Fibroblast of villous mesenchyme (primary cell): Measurements from ENCODE around the gene CHN1. TPM values are rescaled to one million over a fixed set of nuclear protein-coding genes. Genes with fewer than 3 reads are reported as not detected.
A peak's percentile ranks its signal among the peaks of the same experiment; 100 is the strongest.

Experiments used
- DNase-seq: peaks from one replicate; pipeline ENCODE4 v3.0.0-alpha.2; 2010; ENCODE audit warnings: low read depth
- H3K4me3 ChIP-seq: 2 replicates; pipeline ENCODE4 v1.5.1; 2011; ENCODE audit warnings: low read depth, mild to moderate bottlenecking, low read length
- total RNA-seq: library from RNA; depleted of rRNA; stranded (reverse); fragments of >200 nt; gene quantifications from 2 replicates; pipeline ENCODE4 v1.2.3, GENCODE V29; 2012
- TF ChIP-seq, protein P1 (sequence below): IDR thresholded peaks from 2 replicates; pipeline ENCODE4 v1.5.1; 2012; ENCODE audit warnings: low read depth, mild to moderate bottlenecking, low read length; ENCODE audit not compliant: insufficient read depth

The CHN1 gene
- total RNA-seq, 1 donor, result 45.3 TPM

DNA sequence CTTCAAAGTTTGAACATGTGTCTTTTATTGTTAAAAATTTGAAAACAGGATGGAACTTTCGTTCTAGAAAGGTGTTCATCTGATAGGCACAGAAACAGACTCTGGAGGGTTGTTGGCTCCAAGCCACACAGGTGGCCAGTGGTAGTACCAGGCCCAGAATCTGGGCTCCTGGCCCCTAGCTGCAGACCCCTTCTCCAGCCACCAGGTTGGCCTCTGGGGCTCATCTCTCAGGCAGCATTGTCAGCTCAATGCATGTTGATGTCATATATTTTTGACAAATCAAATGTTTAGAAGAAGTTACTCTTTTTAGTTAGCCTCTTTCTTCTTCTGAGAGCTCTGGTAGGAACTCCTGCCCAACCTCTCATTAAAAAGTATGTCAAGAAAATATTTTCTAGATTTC, 206.4 kb downstream of the CHN1 start:
- no peak for DNase-seq
- TF ChIP-seq, protein P1, sequence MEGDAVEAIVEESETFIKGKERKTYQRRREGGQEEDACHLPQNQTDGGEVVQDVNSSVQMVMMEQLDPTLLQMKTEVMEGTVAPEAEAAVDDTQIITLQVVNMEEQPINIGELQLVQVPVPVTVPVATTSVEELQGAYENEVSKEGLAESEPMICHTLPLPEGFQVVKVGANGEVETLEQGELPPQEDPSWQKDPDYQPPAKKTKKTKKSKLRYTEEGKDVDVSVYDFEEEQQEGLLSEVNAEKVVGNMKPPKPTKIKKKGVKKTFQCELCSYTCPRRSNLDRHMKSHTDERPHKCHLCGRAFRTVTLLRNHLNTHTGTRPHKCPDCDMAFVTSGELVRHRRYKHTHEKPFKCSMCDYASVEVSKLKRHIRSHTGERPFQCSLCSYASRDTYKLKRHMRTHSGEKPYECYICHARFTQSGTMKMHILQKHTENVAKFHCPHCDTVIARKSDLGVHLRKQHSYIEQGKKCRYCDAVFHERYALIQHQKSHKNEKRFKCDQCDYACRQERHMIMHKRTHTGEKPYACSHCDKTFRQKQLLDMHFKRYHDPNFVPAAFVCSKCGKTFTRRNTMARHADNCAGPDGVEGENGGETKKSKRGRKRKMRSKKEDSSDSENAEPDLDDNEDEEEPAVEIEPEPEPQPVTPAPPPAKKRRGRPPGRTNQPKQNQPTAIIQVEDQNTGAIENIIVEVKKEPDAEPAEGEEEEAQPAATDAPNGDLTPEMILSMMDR, result no peak

DNA sequence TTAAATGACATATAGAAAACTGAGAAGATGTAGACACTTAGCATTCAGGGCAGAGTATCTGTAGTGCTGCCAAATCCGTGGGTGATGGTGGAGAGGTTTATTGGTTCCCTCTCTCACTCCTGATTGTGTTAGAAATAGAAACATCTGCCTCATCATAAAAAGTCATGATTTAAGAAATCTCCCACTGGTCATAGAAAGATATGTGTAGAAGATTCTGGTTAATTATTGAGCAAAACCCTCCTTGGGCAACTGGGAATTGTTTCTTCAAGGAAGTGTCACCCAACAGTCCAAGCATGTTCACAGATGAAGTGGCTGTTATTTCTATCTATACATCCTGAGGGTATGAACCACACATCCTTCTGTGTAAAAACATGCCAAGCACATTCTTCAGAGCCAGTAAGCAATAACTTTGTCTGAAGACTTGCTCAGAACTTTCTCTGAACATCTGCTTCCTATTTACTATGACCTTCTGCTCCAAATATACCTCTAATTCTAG, 207.4 kb downstream of the CHN1 start:
- TF ChIP-seq, protein P1, result no peak
- DNase-seq, result peak; percentile 71
- no peak overlapping the region for H3K4me3 ChIP-seq

More for the DNA sequence above, 206.4 kb downstream of the CHN1 start:
- no peak overlapping the region for H3K4me3 ChIP-seq

DNA sequence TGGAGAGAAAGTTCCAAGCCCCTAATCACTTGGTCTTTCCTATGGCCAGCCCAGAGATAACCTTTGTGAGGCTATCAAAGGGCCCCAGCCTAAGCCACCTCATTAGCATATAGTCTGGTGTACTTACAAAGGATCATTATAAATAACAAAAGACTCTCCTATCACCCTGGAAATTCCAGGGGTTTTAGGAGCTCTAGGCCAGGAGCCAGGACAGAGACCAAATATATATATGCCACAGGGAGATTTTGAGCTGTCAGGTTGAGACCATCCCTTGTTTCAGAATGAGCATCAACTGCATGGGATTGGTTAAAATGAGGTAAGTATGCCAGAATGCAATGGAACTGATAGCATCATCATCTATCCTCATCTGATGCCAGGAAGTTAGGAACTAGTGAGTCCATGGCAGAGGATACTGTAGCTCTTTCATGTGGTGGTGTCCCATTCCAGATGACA, 208.8 kb downstream of the CHN1 start:
- no peak for DNase-seq
- TF ChIP-seq, protein P1, result no peak
- H3K4me3 ChIP-seq, result no peak overlapping the region

DNA sequence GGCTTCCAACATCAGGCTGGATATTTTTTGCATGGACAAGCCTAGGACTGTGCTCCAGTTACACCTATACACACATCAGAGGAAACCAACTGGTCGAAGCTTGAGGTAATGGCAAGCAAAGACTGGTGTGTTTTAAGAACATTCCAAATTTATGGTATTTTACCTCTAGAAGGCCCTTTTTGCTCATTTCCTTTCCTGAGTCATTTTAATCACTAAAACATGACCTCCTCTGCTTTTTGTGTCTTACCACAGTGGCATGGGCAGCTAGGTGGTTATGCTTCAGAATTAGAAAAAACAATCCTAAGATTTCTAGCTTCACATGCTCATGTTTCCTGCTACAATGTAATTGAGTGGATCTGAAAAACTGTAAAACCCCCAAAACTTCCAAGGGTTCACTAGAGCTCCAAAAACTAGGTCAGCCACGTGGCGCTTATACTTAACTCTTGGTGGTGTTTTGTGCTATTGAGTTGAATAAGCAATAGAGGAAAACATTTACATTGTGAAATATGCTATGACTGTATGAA, 210.3 kb downstream of the CHN1 start:
- no peak overlapping the region for H3K4me3 ChIP-seq
- DNase-seq, result no peak
- TF ChIP-seq, protein P1, result no peak

DNA sequence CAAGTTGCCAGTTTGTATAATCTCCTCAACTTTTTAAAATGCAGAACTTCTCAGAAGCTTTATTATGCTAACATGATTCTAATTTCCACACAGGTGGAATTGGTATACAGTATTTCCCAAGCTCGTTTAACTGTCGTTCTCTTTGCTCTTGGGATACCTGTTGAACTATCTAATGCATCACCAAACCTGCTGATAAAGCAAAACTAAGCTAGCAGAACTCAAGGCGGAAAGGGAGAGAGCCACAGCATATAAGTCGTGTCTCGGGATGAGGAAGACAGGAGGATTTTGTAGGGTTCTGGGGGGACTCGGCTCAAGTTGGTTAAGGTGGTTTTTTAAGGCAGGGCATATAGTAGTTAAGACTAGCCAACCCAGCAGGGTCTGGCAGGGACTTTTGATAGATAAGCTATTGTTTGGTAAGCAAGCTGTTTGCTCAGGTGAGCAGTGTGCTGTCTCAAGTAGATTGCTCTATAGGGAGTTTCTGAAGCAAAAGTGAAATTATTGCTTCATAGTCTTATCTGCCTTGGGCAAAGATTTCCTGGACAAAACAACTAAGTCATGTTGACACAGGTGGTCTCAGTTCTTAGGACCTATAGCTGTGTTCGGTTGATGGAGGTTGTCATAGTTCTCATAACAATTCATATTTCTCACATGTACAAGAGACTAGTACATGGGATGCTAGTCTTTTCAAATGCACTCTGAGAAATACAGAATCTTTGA, 212.7 kb downstream of the CHN1 start:
- no peak for DNase-seq
- H3K4me3 ChIP-seq, result no peak overlapping the region
- TF ChIP-seq, protein P1, result no peak

DNA sequence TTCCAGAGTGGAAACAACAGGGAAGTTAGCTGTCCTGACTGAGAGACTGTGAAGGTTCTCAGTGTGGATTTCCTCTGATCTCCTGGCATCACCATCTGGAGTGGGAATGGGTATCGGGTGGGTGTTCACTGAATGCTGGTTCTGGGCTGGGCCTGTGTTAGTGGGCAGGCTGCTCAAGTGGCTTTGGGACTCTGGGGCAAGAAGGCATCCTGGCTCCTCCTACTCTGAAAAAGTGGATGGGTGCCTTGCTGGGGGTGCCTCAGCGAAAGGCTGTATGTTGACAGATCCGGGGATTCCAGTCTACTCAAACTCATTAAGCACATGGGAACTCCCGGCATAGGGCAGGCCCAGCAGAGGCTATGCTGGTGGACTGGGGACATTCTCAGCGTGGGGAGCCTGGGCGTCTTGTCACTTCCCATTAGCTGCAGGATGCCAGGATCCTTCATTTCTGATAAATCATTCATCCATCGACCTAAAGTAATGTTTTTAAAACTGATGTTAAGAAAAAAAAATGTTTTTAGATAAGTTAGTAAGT, 213.4 kb downstream of the CHN1 start:
- TF ChIP-seq, protein P1, result no peak
- DNase-seq, result no peak
- H3K4me3 ChIP-seq, result no peak overlapping the region
